Uterus (tissue), 2 donors: ENCODE data around the gene DMD.

ENCODE experiments used
- POLR2A ChIP-seq, 2 donors: fragments of 450-650 bp; IDR thresholded peaks; one replicate each; pipeline ENCODE4 v1.6.1; 2016; ENCODE audit warnings: antibody characterized with exemption in 2 of 2, mild to moderate bottlenecking in 1 of 2, moderate library complexity in 1 of 2
- TF ChIP-seq, protein P1 (sequence below), 4 experiments: fragments of 200-600 bp in 2 of 4; fragments of 450-650 bp in 2 of 4; sonication (generic) in 2 of 4; IDR thresholded peaks; one replicate each; pipeline ENCODE4 v1.5.1; 2016 to 2019; ENCODE audit warnings: antibody characterized with exemption in 4 of 4, mild to moderate bottlenecking in 2 of 4, moderate library complexity in 1 of 4

DNA sequence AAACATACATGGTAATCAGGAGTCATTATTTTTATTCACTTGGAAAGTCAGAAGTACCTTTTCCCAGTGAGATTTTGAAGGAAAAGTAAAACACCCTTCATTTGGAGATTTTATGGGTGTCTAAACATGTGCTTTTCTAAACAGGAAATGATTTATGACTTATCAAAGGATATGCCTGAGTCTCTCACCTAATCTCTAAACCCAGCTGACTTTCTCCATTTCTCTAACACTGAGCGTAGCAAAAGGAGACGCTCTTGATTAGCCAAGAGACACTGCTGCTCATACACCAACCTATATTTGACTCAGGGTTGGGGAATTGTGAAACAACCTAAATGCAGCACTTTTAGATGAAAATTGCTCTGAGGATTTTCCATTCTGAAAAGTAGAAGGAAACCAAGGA is 1671.0 kb downstream of the DMD start:
- no peak for TF ChIP-seq POLR2A (IDR thresholded peaks at IDR 0.05)
- TF ChIP-seq, protein P1, sequence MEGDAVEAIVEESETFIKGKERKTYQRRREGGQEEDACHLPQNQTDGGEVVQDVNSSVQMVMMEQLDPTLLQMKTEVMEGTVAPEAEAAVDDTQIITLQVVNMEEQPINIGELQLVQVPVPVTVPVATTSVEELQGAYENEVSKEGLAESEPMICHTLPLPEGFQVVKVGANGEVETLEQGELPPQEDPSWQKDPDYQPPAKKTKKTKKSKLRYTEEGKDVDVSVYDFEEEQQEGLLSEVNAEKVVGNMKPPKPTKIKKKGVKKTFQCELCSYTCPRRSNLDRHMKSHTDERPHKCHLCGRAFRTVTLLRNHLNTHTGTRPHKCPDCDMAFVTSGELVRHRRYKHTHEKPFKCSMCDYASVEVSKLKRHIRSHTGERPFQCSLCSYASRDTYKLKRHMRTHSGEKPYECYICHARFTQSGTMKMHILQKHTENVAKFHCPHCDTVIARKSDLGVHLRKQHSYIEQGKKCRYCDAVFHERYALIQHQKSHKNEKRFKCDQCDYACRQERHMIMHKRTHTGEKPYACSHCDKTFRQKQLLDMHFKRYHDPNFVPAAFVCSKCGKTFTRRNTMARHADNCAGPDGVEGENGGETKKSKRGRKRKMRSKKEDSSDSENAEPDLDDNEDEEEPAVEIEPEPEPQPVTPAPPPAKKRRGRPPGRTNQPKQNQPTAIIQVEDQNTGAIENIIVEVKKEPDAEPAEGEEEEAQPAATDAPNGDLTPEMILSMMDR (IDR thresholded peaks at IDR 0.05): no peak
